ENCODE measurements around the gene TENT5C.

Gene TENT5C

GRCh38 chr1:117565076-117565556, 40.7 kb upstream of the TENT5C start:
- Histone ChIP-seq H3K27me3 (no peaks in the 10 kb centered on the region), H3K9me3 (no peaks in the 10 kb centered on the region), H3K4me1 (no peaks in the 10 kb centered on the region), H3K36me3 (no peaks in the 10 kb centered on the region), H3K4me3 (ENCODE audit: low read depth, low read length) (no peak overlapping the region)
- DNase-seq: no peak
- no peak for TF ChIP-seq CTCF (IDR thresholded peaks at IDR 0.05; ENCODE audit: low read depth, low read length)

GRCh38 chr1:117565745-117566455, 39.9 kb upstream of the TENT5C start:
- Histone ChIP-seq H3K27me3 (no peaks in the 10 kb centered on the region), H3K9me3 (no peaks in the 10 kb centered on the region), H3K4me3 (ENCODE audit: low read depth, low read length) (no peak overlapping the region), H3K4me1 (no peaks in the 10 kb centered on the region), H3K36me3 (no peaks in the 10 kb centered on the region)
- DNase-seq: no peak
- no peak for TF ChIP-seq CTCF (IDR thresholded peaks at IDR 0.05; ENCODE audit: low read depth, low read length)

GRCh38 chr1:117566556-117566955, 39.3 kb upstream of the TENT5C start:
- no peaks in the 10 kb centered on the region for H3K36me3 ChIP-seq

GRCh38 chr1:117567435-117567834, 38.4 kb upstream of the TENT5C start:
- no peak for DNase-seq
- Histone ChIP-seq H3K4me3 (ENCODE audit: low read depth, low read length) (no peak overlapping the region), H3K27me3 (no peaks in the 10 kb centered on the region), H3K9me3 (no peaks in the 10 kb centered on the region), H3K36me3 (no peaks in the 10 kb centered on the region), H3K4me1 (no peaks in the 10 kb centered on the region)
- no peak for TF ChIP-seq CTCF (IDR thresholded peaks at IDR 0.05; ENCODE audit: low read depth, low read length)

More at GRCh38 chr1:117566556-117566955, 39.3 kb upstream of the TENT5C start:
- no peak for TF ChIP-seq CTCF (IDR thresholded peaks at IDR 0.05; ENCODE audit: low read depth, low read length)
- H3K27me3 ChIP-seq: no peaks in the 10 kb centered on the region
- no peak for DNase-seq
- H3K4me3 ChIP-seq (ENCODE audit: low read depth, low read length): no peak overlapping the region
- no peaks in the 10 kb centered on the region for H3K9me3 ChIP-seq
- no peaks in the 10 kb centered on the region for H3K4me1 ChIP-seq

- H3K27me3 ChIP-seq: no peaks in the 10 kb centered on the region
- H3K9me3 ChIP-seq: no peaks in the 10 kb centered on the region
- DNase-seq: no peak
- H3K4me3 ChIP-seq (ENCODE audit: low read depth, low read length): no peak overlapping the region
- TF ChIP-seq CTCF (IDR thresholded peaks at IDR 0.05; ENCODE audit: low read depth, low read length): no peak
- H3K4me1 ChIP-seq: no peaks in the 10 kb centered on the region
- no peaks in the 10 kb centered on the region for H3K36me3 ChIP-seq
These were observed 37.9 kb upstream of the TENT5C start for GRCh38 chr1:117567976-117568375.

GRCh38 chr1:117568999-117569398, 36.8 kb upstream of the TENT5C start:
- H3K27me3 ChIP-seq: no peaks in the 10 kb centered on the region
- no peak for DNase-seq
- H3K4me3 ChIP-seq (ENCODE audit: low read depth, low read length): no peak overlapping the region
- no peaks in the 10 kb centered on the region for H3K36me3 ChIP-seq
- no peak for TF ChIP-seq CTCF (IDR thresholded peaks at IDR 0.05; ENCODE audit: low read depth, low read length)
- H3K4me1 ChIP-seq: no peaks in the 10 kb centered on the region
- no peaks in the 10 kb centered on the region for H3K9me3 ChIP-seq

Data from BE2C (cell line).